Endothelial cell of umbilical vein (primary cell): ENCODE data around the gene SIGLEC6. TPM values are rescaled to one million over a fixed set of nuclear protein-coding genes. Genes with fewer than 3 reads are reported as not detected.

Experiments used
- BruUV-seq: library from RNA; stranded (reverse); fragments of 400-500 nt; replicated peaks from 2 replicates; lab custom pipeline; 2021; lab: Mats Ljungman, UMichigan
- CTCF ChIA-PET: fragments of 300-600, 350-600 bp; sonication (Branson Sonifier 250); formaldehyde crosslinking; loops from one replicate; lab custom pipeline; 2021; ENCODE audit warnings: antibody characterized with exemption, inconsistent platforms; lab: Charles Lee
- POLR2A ChIA-PET: fragments of 300-600, 350-600 bp; sonication (Branson Sonifier 250); formaldehyde crosslinking; loops from one replicate; lab custom pipeline; 2021; ENCODE audit warnings: antibody characterized with exemption, inconsistent platforms; lab: Charles Lee
- DNase-seq: peaks from one replicate; pipeline ENCODE4 v3.0.0-alpha.2; 2011; ENCODE audit warnings: low read depth, low spot score
- FAIRE-seq: peaks from 2 replicates; lab custom pipeline; 2011; peaks lifted over from hg19 to GRCh38; lab: Jason Lieb, UNC
- H2AFZ ChIP-seq: 2 replicates; pipeline ENCODE4 v1.6.0; 2012; ENCODE audit warnings: low read depth, low read length, control low read depth, inconsistent platforms
- H3K27ac ChIP-seq: 2 replicates; pipeline ENCODE4 v1.5.1; 2011; ENCODE audit warnings: low read depth, mild to moderate bottlenecking, control low read depth, low read length, moderate library complexity; ENCODE audit not compliant: insufficient read depth
- H3K27me3 ChIP-seq, 2 experiments: 2 replicates each; pipeline versions ENCODE4 v1.6.0 to v1.6.1; 2011; ENCODE audit warnings: low read length in 2 of 2, mixed read lengths in 1 of 2; ENCODE audit not compliant: control insufficient read depth in 2 of 2, insufficient read depth in 2 of 2
- H3K36me3 ChIP-seq, 2 experiments: 2 replicates in 1 of 2; 3 replicates in 1 of 2; pipeline ENCODE4 v1.5.1; 2011; ENCODE audit warnings: low read length in 2 of 2, mild to moderate bottlenecking in 1 of 2, moderate library complexity in 1 of 2; ENCODE audit not compliant: control insufficient read depth in 2 of 2, insufficient read depth in 2 of 2; ENCODE audit errors: extremely low read depth in 1 of 2
- H3K4me1 ChIP-seq: 3 replicates; pipeline ENCODE4 v1.5.1; 2011; ENCODE audit warnings: mild to moderate bottlenecking, low read length; ENCODE audit not compliant: control insufficient read depth, insufficient read depth; ENCODE audit errors: extremely low read depth
- H3K4me2 ChIP-seq: 2 replicates; pipeline ENCODE4 v1.6.1; 2011; ENCODE audit warnings: low read length, control low read depth, mixed read lengths; ENCODE audit not compliant: insufficient read depth
- H3K4me3 ChIP-seq, 3 experiments: fragments of 200-600 bp in 1 of 3; sonication (generic), shearing (Covaris generic) in 1 of 3; replicated peaks in 1 of 3; 2 replicates each; pipeline ENCODE4 v1.5.1; 2011 to 2016; ENCODE audit warnings: control low read depth in 3 of 3, low read length in 3 of 3, mild to moderate bottlenecking in 2 of 3, inconsistent platforms in 1 of 3, low read depth in 1 of 3, moderate library complexity in 1 of 3; ENCODE audit not compliant: insufficient read depth in 1 of 3
- H3K79me2 ChIP-seq: 2 replicates; pipeline ENCODE4 v1.6.0; 2012; ENCODE audit warnings: low read length, inconsistent platforms; ENCODE audit not compliant: control insufficient read depth, insufficient read depth
- H3K9ac ChIP-seq: replicated peaks from 2 replicates; pipeline ENCODE3; 2011; ENCODE audit warnings: low read length, control low read depth; ENCODE audit not compliant: insufficient read depth; ENCODE audit errors: extremely low read depth
- H3K9me1 ChIP-seq: replicated peaks from 3 replicates; pipeline ENCODE4 v1.6.0; 2011; ENCODE audit warnings: mild to moderate bottlenecking, low read length; ENCODE audit not compliant: control insufficient read depth, insufficient read depth; ENCODE audit errors: extremely low read depth
- H3K9me3 ChIP-seq: replicated peaks from 2 replicates; pipeline ENCODE4 v1.5.1; 2012; ENCODE audit warnings: low read length, inconsistent platforms; ENCODE audit not compliant: control insufficient read depth, insufficient read depth
- H4K20me1 ChIP-seq: replicated peaks from 2 replicates; pipeline ENCODE3; 2011; ENCODE audit warnings: mild to moderate bottlenecking, low read length; ENCODE audit not compliant: control insufficient read depth, insufficient read depth; ENCODE audit errors: extremely low read depth
- EZH2 ChIP-seq: IDR thresholded peaks from 2 replicates; pipeline ENCODE4 v1.6.1; 2012; ENCODE audit warnings: borderline replicate concordance, low read depth, mild to moderate bottlenecking, moderate library complexity, low read length, inconsistent platforms; ENCODE audit not compliant: severe bottlenecking
- FOS ChIP-seq: IDR thresholded peaks from 2 replicates; pipeline ENCODE4 v1.6.1; 2011; ENCODE audit warnings: mild to moderate bottlenecking, low read length, moderate library complexity, borderline replicate concordance; ENCODE audit not compliant: insufficient read depth
- POLR2A ChIP-seq: IDR thresholded peaks from 2 replicates; pipeline ENCODE4 v1.6.1; 2012; ENCODE audit warnings: low read depth, mild to moderate bottlenecking, control low read depth, low read length
- POLR2AphosphoS5 ChIP-seq: IDR thresholded peaks from 2 replicates; pipeline ENCODE4 v1.6.1; 2012; ENCODE audit warnings: low read depth, mild to moderate bottlenecking, control low read depth, low read length, moderate library complexity; ENCODE audit not compliant: insufficient read depth
- dilution Hi-C: fragments of 300-500 bp; cut with MboI; formaldehyde crosslinking; loops from one replicate; pipeline ENCODE4 v1.15.0; 2019; ENCODE audit warnings: low sequenced_read_pairs; ENCODE audit not compliant: extremely low pct_ligation_motif_present
- intact Hi-C: fragments of 100-400 bp; cut with micrococcal nuclease; formaldehyde crosslinking; loops from one replicate; pipeline ENCODE4 v1.10.0; 2022
- polyA plus RNA-seq, 4 experiments: library from polyadenylated mRNA; depleted of rRNA in 3 of 4; stranded (reverse) in 3 of 4; unstranded in 1 of 4; fragments of >200 nt; gene quantifications; 2 replicates each; pipeline versions ENCODE4 v1.2.1 to v1.2.3, GENCODE V29; 2011 to 2012; ENCODE audit warnings: missing spikeins in 1 of 4
- total RNA-seq: library from RNA; stranded (reverse); gene quantifications from 2 replicates; pipeline ENCODE4 v1.2.3, GENCODE V29; 2021
- TF ChIP-seq, protein P1 (sequence below), 2 donors: IDR thresholded peaks; 1 replicate in 1 of 2; 2 replicates in 1 of 2; pipeline ENCODE4 v1.5.1; 2011; ENCODE audit warnings: low read length in 2 of 2, mild to moderate bottlenecking in 2 of 2, moderate library complexity in 2 of 2, control low read depth in 1 of 2, inconsistent platforms in 1 of 2, low read depth in 1 of 2; ENCODE audit not compliant: insufficient read depth in 1 of 2; ENCODE audit errors: extremely low read depth in 1 of 2
- TF ChIP-seq, protein P2 (sequence below): IDR thresholded peaks from 2 replicates; pipeline ENCODE4 v1.6.1; 2011; ENCODE audit not compliant: insufficient read depth, insufficient read length

SIGLEC6 gene
- total and polyA plus RNA-seq, 2 donors (not counting 3 experiments of a cell fraction or from before 2014, with no cell fraction given), result not detected

DNA sequence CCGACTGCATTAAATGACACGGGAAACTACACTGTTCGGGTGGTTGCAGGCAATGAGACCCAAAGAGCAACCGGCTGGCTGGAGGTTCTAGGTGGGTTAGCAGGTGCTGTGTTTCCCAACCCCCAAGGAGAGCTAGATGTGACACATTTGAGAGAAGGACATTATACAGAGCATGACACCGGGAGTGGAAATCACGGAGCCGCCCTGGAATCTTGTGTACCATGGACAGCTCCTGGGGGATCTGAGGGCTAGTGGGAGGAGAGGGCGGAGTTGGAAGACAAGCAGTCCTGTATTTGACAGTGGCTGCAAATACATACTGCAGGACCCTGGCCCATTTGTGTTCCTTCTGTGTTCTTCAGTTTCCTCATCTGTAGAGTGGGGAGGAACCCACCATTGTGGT, 50.9 kb downstream of the SIGLEC6 start:
- Histone ChIP-seq H3K36me3 (no peaks in the 10 kb centered on the region), H2AFZ (no peak overlapping the region), H3K27ac (no peak overlapping the region), H3K4me1 (no peaks in the 10 kb centered on the region), H3K9ac (no peak overlapping the region), H3K9me3 (no peaks in the 10 kb centered on the region), H3K27me3 (no peaks in the 10 kb centered on the region), H3K9me1 (no peaks in the 10 kb centered on the region), H3K79me2 (no peaks in the 10 kb centered on the region), H4K20me1 (no peaks in the 10 kb centered on the region), H3K4me2 (no peak overlapping the region), H3K4me3 (no peak overlapping the region)
- intact Hi-C loops, result no loop called here
- DNase-seq (no peak), FAIRE-seq (no peak)
- POLR2A ChIA-PET, result no interaction called here
- no peak for TF ChIP-seq POLR2AphosphoS5
- TF ChIP-seq, protein P1, sequence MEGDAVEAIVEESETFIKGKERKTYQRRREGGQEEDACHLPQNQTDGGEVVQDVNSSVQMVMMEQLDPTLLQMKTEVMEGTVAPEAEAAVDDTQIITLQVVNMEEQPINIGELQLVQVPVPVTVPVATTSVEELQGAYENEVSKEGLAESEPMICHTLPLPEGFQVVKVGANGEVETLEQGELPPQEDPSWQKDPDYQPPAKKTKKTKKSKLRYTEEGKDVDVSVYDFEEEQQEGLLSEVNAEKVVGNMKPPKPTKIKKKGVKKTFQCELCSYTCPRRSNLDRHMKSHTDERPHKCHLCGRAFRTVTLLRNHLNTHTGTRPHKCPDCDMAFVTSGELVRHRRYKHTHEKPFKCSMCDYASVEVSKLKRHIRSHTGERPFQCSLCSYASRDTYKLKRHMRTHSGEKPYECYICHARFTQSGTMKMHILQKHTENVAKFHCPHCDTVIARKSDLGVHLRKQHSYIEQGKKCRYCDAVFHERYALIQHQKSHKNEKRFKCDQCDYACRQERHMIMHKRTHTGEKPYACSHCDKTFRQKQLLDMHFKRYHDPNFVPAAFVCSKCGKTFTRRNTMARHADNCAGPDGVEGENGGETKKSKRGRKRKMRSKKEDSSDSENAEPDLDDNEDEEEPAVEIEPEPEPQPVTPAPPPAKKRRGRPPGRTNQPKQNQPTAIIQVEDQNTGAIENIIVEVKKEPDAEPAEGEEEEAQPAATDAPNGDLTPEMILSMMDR (IDR thresholded peaks at IDR 0.05; ENCODE audit: extremely low read depth in 1 of 2, insufficient read depth in 1 of 2, low read depth in 1 of 2, low read length in 2 of 2), result no peak
- TF ChIP-seq FOS, result no peak
- no peak for TF ChIP-seq EZH2
- no peak for TF ChIP-seq POLR2A
- TF ChIP-seq, protein P2, sequence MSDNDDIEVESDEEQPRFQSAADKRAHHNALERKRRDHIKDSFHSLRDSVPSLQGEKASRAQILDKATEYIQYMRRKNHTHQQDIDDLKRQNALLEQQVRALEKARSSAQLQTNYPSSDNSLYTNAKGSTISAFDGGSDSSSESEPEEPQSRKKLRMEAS, result no peak
- CTCF ChIA-PET, result interaction anchor here (0.7 to 2.5 kb wide), 5 partner anchors 8 to 924 kb away, joined by 3 to 15 read pairs (median 5); no protein-coding TSS in a partner anchor
- no TSS peak for BruUV-seq
- dilution Hi-C loops, result no loop called here
